K562 (cell line): Measurements from ENCODE around the gene CTCF. TPM values are rescaled to one million over a fixed set of nuclear protein-coding genes. Genes with fewer than 3 reads are reported as not detected.

Experiments
- ADNP ChIP-seq: fragments of 200-800 bp; sonication (Bioruptor generic); IDR thresholded peaks from 2 replicates; pipeline ENCODE4 v1.6.1; 2016; ENCODE audit warnings: missing genetic modification characterization, missing compliant biosample characterization
- CAMTA2 ChIP-seq: fragments of 250-450 bp; sonication (Bioruptor Pico); conservative IDR thresholded peaks from 2 replicates; pipeline ENCODE4 v1.5.1; 2022
- CBX1 ChIP-seq: sonication (generic); IDR thresholded peaks from 2 replicates; pipeline ENCODE4 v1.6.1; 2016; ENCODE audit warnings: antibody characterized with exemption, low read depth, mild to moderate bottlenecking
- CBX8 ChIP-seq: fragments of 200-600 bp; sonication (generic); IDR thresholded peaks from 2 replicates; pipeline ENCODE4 v1.6.1; 2012; ENCODE audit warnings: borderline replicate concordance, mixed run types, low read depth, mild to moderate bottlenecking, moderate library complexity, mixed read lengths, low read length, control low read depth, inconsistent platforms; ENCODE audit not compliant: poor library complexity, severe bottlenecking; ENCODE audit errors: extremely low read depth
- CREB1 ChIP-seq, 2 experiments: sonication (generic) in 1 of 2; formaldehyde crosslinking in 1 of 2; IDR thresholded peaks; 2 replicates each; pipeline versions ENCODE4 v1.6.1 to v1.8.0; 2012 to 2022; ENCODE audit warnings: inconsistent platforms in 1 of 2, mild to moderate bottlenecking in 1 of 2, missing genetic modification reagents in 1 of 2, moderate library complexity in 1 of 2
- HMG20A ChIP-seq: fragments of 450-650 bp; formaldehyde crosslinking; conservative IDR thresholded peaks from 2 replicates; pipeline ENCODE4 v1.4.0; 2020; ENCODE audit warnings: mild to moderate bottlenecking, mixed read lengths
- JUNB ChIP-seq: fragments of 450-650 bp; formaldehyde crosslinking; conservative IDR thresholded peaks from 2 replicates; pipeline ENCODE4 v1.4.0; 2020; ENCODE audit warnings: mild to moderate bottlenecking
- KDM5B ChIP-seq: fragments of 200-600 bp; sonication (generic); IDR thresholded peaks from 2 replicates; pipeline ENCODE4 v1.6.1; 2012; ENCODE audit warnings: low read depth, mild to moderate bottlenecking, moderate library complexity, low read length, control low read depth, inconsistent platforms; ENCODE audit not compliant: insufficient replicate concordance
- PPARD ChIP-seq: fragments of 250-450 bp; sonication (Bioruptor Pico); IDR thresholded peaks from 2 replicates; pipeline ENCODE4 v1.8.0; 2022; ENCODE audit warnings: inconsistent platforms, mild to moderate bottlenecking, moderate library complexity
- SP1 ChIP-seq: sonication (generic); formaldehyde crosslinking; IDR thresholded peaks from 2 replicates; pipeline ENCODE4 v1.8.1; 2022; ENCODE audit warnings: mild to moderate bottlenecking, missing genetic modification reagents
- SUPT5H ChIP-seq: fragments of 450-650 bp; IDR thresholded peaks from 2 replicates; pipeline ENCODE4 v1.6.1; 2016
- ZBTB7A ChIP-seq: IDR thresholded peaks from 2 replicates; pipeline ENCODE4 v1.6.1; 2011; ENCODE audit warnings: low read depth, mild to moderate bottlenecking, low read length, moderate library complexity, borderline replicate concordance; ENCODE audit not compliant: control insufficient read depth
- ZNF217 ChIP-seq: sonication (generic); formaldehyde crosslinking; IDR thresholded peaks from 2 replicates; pipeline ENCODE4 v1.8.0; 2022; ENCODE audit warnings: mild to moderate bottlenecking, missing genetic modification reagents
- ZNF584 ChIP-seq: fragments of 200-800 bp; sonication (Bioruptor generic); IDR thresholded peaks from 2 replicates; pipeline ENCODE4 v1.6.1; 2016; ENCODE audit warnings: low read depth, mild to moderate bottlenecking, missing genetic modification characterization, missing compliant biosample characterization
- ZNF699 ChIP-seq: fragments of 250-450 bp; sonication (Bioruptor Pico); IDR thresholded peaks from 2 replicates; pipeline ENCODE4 v1.8.0; 2021; ENCODE audit warnings: mild to moderate bottlenecking, moderate library complexity; ENCODE audit not compliant: insufficient replicate concordance
- polyA plus RNA-seq, 8 experiments: library from polyadenylated mRNA; depleted of rRNA in 4 of 8; stranded (reverse) in 5 of 8; unstranded in 3 of 8; fragments of >200 nt; fragmentation: Nextera tagmentation in 2 of 8; fragmentation: Illumina TruSeq in 1 of 8; extraction: Ambion mirVana in 2 of 8; extraction: Trizol in 1 of 8; gene quantifications; 2 replicates each; pipeline versions ENCODE4 v1.2.1 to v1.2.3, GENCODE V29; 2011 to 2014; ENCODE audit warnings: inconsistent platforms in 1 of 8, missing spikeins in 1 of 8
- total RNA-seq, 7 experiments: library from RNA; depleted of rRNA in 6 of 7; stranded (reverse); fragments of >200 nt in 6 of 7; fragmentation: Illumina TruSeq in 2 of 7; extraction: Trizol in 2 of 7; gene quantifications; 2 replicates each; pipeline versions ENCODE4 v1.2.1 to v1.2.3, GENCODE V29; 2011 to 2021; ENCODE audit warnings: low replicate concordance in 1 of 7
- TF ChIP-seq, protein P1 (sequence below): conservative IDR thresholded peaks from 2 replicates; pipeline ENCODE4 v1.6.1; 2011; ENCODE audit warnings: low read depth, mild to moderate bottlenecking, low read length; ENCODE audit not compliant: control insufficient read depth

CTCF gene
- total and polyA plus RNA-seq, 9 of the 15 experiments (the other 6 are each of a cell fraction or from before 2014, with no cell fraction given): 7.8 to 49.2 (median 33.9) TPM

DNA sequence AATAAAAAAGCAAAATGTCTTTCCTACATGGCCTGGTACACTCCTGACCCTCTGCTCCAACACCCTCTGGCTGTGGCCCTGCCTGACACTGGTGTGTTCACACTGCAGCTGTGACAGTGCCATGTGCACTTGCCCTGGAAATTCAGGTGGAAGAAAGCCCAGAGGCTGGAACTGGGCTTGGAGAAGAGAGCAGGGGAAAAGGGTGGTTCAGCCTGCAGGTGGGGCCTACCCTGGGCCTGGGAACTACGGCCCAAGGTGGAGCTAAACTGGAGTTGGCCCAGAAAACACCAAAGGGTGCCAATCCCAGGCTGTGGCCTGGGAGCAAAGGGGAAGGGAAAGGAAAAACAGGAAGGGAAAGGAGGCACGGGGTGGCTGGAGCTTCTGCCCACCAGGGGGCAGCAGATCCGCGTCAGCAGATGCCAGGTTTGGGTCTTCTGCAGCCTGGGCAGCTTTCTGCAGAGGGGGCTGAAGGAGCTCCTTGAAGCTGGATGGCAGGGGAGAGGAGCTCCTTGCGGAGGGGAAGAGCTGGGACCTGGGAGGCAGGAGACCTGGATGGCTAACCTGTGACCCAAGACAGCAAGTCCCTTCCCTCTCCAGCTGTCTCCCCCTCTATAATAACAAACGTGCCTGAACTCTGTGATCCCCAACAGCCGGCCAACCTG lies 15.4 kb upstream of the CTCF start (continued):
- no peak for TF ChIP-seq CAMTA2 (CRISPR knock-in tag)
- no peak for TF ChIP-seq PPARD (CRISPR knock-in tag)
- no peak for TF ChIP-seq JUNB (CRISPR knock-in tag)
- no peak for TF ChIP-seq KDM5B
- no peak for TF ChIP-seq ZNF217 (CRISPR knock-in tag)
- TF ChIP-seq ADNP: no peak
- TF ChIP-seq ZNF584: no peak
- 0 out of 2 replicates have a peak, but pooled peaks have one; percentile 34 for TF ChIP-seq SUPT5H
- TF ChIP-seq, protein P1, sequence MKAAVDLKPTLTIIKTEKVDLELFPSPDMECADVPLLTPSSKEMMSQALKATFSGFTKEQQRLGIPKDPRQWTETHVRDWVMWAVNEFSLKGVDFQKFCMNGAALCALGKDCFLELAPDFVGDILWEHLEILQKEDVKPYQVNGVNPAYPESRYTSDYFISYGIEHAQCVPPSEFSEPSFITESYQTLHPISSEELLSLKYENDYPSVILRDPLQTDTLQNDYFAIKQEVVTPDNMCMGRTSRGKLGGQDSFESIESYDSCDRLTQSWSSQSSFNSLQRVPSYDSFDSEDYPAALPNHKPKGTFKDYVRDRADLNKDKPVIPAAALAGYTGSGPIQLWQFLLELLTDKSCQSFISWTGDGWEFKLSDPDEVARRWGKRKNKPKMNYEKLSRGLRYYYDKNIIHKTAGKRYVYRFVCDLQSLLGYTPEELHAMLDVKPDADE: no peak
- TF ChIP-seq CBX8: no peak
- TF ChIP-seq ZBTB7A: peak; percentile 30; the same call in 1 of the 2 replicates
- TF ChIP-seq ZNF699: no peak
- TF ChIP-seq SP1 (CRISPR knock-in tag): 0 out of 2 replicates have a peak, but pooled peaks have one; percentile 22
- no peak for TF ChIP-seq HMG20A (CRISPR knock-in tag)
- no peak for TF ChIP-seq CBX1
- no peak for TF ChIP-seq CREB1 (IDR thresholded peaks at IDR 0.05)
- peak; percentile 41; the same call in 1 of the 2 replicates for TF ChIP-seq CREB1 (CRISPR knock-in tag; IDR thresholded peaks at IDR 0.05)
